SK-N-MC (cell line): ENCODE measurements around the gene HDGF.

Experiments used
- EZH2 ChIP-seq: fragments of 200-600 bp; sonication (generic); IDR thresholded peaks from one replicate; pipeline ENCODE4 v1.6.1; 2017; ENCODE audit warnings: antibody characterized with exemption
- FOXP2 ChIP-seq: optimal IDR thresholded peaks from 2 replicates; pipeline ENCODE3; 2011; ENCODE audit warnings: mild to moderate bottlenecking, moderate library complexity; ENCODE audit not compliant: insufficient read depth; ENCODE audit errors: extremely low read length, control extremely low read depth
- POLR2AphosphoS5 ChIP-seq: IDR thresholded peaks from 2 replicates; pipeline ENCODE4 v1.6.1; 2012; ENCODE audit warnings: mild to moderate bottlenecking, low read depth, low read length, borderline replicate concordance

- TF ChIP-seq POLR2AphosphoS5 (no peak), EZH2 (no peak), FOXP2 (no peak)
Observed at GRCh38 chr1:156700736-156701531, 50.5 kb downstream of the HDGF start.
